ENCODE results near the gene GNAS.

DNA sequence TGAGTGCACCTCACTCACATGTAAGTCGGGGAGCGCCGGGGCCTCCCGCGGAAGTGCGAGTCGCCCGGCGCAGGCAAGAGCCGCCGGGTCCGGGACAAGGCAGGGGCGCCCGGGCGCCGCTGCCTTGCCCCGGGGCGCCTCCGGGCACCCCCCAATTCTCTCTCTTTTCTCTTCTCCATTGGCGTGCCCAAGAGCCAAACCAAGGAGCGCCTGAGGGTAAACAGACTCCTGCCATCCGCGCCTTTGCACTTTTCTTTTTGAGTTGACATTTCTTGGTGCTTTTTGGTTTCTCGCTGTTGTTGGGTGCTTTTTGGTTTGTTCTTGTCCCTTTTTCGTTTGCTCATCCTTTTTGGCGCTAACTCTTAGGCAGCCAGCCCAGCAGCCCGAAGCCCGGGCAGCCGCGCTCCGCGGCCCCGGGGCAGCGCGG lies 36.8 kb downstream of the GNAS start:
- TF ChIP-seq GATA2 (IDR thresholded peaks at IDR 0.05; ENCODE audit: low read depth, low read length): no peak
- no peak for TF ChIP-seq GATA3 (IDR thresholded peaks at IDR 0.05; ENCODE audit: low read depth, low read length)
